Activated CD8-positive, alpha-beta memory T cell treated with anti-CD3 and anti-CD28 coated beads, Interleukin-2, amount 10 ng/mL, durations not matched to agents 7 days and 5 days (primary cell): ENCODE data around the gene SELENOS. TPM values are rescaled to one million over a fixed set of nuclear protein-coding genes. Genes with fewer than 3 reads are reported as not detected.

ENCODE experiments used
- ATAC-seq: fragments of 150-1000 bp; cut with Tn5 transposase; one replicate; pipeline ENCODE4 v1.10.0; 2021; ENCODE audit warnings: moderate library complexity
- CTCF ChIA-PET: fragments of 350-600 bp; sonication (Branson Sonifier 250); formaldehyde crosslinking; loops from one replicate; lab custom pipeline; 2021; ENCODE audit warnings: antibody characterized with exemption; lab: Charles Lee
- DNase-seq: peaks from one replicate; pipeline ENCODE4 v3.0.0-alpha.2; 2020
- H3K27ac Mint-ChIP-seq: one replicate; pipeline ENCODE4 v1.8.0; 2021; ENCODE audit warnings: mild to moderate bottlenecking, mixed read lengths
- H3K27me3 Mint-ChIP-seq: one replicate; pipeline ENCODE4 v1.8.0; 2021; ENCODE audit warnings: mixed read lengths
- H3K36me3 Mint-ChIP-seq: one replicate; pipeline ENCODE4 v1.8.0; 2021; ENCODE audit warnings: mild to moderate bottlenecking, mixed read lengths
- H3K4me1 Mint-ChIP-seq: one replicate; pipeline ENCODE4 v1.8.0; 2021; ENCODE audit warnings: mixed read lengths
- H3K4me3 Mint-ChIP-seq: one replicate; pipeline ENCODE4 v1.8.0; 2021; ENCODE audit warnings: mild to moderate bottlenecking, moderate library complexity, mixed read lengths
- H3K9me3 Mint-ChIP-seq: one replicate; pipeline ENCODE4 v1.8.0; 2022; ENCODE audit warnings: low read depth, mixed read lengths
- total RNA-seq, 2 experiments: library from RNA; stranded (reverse); gene quantifications; one replicate each; pipeline ENCODE4 v1.2.3, GENCODE V29; 2021

The SELENOS gene
- total RNA-seq, 2 experiments from 2014 or later = 33.1 to 49.0 TPM

DNA sequence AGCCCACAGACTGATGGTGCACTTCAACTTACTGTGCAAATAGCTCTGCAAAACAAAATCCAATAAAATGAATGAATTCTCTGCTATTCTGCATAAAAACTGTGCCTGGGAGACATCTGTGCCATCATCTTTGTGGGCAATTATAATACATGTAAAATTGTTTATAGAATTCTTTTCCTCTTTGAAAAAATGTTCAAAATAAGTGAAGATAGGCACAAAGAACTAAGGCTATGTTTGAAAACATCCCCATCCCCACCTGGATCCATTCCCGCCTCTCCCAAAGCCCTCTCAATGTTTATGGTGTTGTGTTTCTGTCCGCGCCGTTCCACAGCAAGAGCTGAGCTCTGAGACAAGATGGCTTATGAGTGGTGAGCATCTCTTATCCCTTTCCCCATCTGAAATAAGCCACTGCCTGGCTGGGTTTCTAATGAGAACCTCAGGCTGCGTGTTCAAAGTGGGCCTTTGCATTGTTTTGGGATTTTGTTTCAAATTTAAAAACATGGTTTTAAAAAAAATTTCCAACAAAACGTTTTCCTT, 40.1 kb upstream of the SELENOS start:
- CTCF ChIA-PET = interaction anchor here (1.7 kb wide), 1 partner anchor 29 kb away, joined by 4 read pairs; no protein-coding TSS in a partner anchor
- peaks cover 16% of the 10 kb centered on the region for H3K4me1 Mint-ChIP-seq
- H3K27me3 Mint-ChIP-seq = peaks cover 10% of the 10 kb centered on the region
- no peak overlapping the region for H3K27ac Mint-ChIP-seq
- ATAC-seq (no peak), DNase-seq (no peak)
- no peak overlapping the region for H3K4me3 Mint-ChIP-seq
- no peaks in the 10 kb centered on the region for H3K9me3 Mint-ChIP-seq
- H3K36me3 Mint-ChIP-seq = no peaks in the 10 kb centered on the region

DNA sequence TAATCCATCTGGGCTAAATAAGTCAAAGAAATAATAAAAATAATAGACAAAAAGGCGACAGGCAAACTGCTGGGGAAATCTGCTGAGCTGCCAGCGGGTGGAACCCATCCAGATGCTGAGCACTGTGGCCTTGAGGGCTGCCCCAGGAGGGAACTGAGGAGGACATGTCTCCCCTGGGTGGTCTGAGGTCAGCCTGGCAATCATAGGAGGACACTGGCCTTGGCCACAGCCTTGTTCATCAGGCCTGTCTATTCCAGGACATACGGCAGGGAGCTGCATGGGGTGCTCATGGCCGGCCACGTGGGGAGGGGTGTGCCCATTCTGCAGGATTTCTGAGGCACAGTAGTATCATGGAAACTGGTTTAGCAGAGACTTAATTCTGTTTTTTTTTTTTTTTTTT, 39.2 kb upstream of the SELENOS start:
- ATAC-seq (no peak), DNase-seq (no peak)
- Mint-ChIP-seq H3K27ac (no peak overlapping the region), H3K36me3 (no peaks in the 10 kb centered on the region), H3K9me3 (no peaks in the 10 kb centered on the region), H3K4me1 (peaks cover 16% of the 10 kb centered on the region), H3K4me3 (no peak overlapping the region), H3K27me3 (peaks cover 10% of the 10 kb centered on the region)
- CTCF ChIA-PET = interaction anchor here (0.7 kb wide), 1 partner anchor 16 kb away, joined by 3 read pairs; no protein-coding TSS in a partner anchor

GRCh38 chr15:101315736-101316135, 38.5 kb upstream of the SELENOS start:
- Mint-ChIP-seq H3K27ac (no peak overlapping the region), H3K4me1 (peaks cover 10% of the 10 kb centered on the region), H3K27me3 (peaks cover 6% of the 10 kb centered on the region), H3K36me3 (no peaks in the 10 kb centered on the region), H3K4me3 (no peak overlapping the region), H3K9me3 (no peaks in the 10 kb centered on the region)
- DNase-seq (no peak), ATAC-seq (no peak)
- CTCF ChIA-PET = interaction anchor here (0.7 kb wide), 1 partner anchor 15 kb away, joined by 3 read pairs; no protein-coding TSS in a partner anchor

DNA sequence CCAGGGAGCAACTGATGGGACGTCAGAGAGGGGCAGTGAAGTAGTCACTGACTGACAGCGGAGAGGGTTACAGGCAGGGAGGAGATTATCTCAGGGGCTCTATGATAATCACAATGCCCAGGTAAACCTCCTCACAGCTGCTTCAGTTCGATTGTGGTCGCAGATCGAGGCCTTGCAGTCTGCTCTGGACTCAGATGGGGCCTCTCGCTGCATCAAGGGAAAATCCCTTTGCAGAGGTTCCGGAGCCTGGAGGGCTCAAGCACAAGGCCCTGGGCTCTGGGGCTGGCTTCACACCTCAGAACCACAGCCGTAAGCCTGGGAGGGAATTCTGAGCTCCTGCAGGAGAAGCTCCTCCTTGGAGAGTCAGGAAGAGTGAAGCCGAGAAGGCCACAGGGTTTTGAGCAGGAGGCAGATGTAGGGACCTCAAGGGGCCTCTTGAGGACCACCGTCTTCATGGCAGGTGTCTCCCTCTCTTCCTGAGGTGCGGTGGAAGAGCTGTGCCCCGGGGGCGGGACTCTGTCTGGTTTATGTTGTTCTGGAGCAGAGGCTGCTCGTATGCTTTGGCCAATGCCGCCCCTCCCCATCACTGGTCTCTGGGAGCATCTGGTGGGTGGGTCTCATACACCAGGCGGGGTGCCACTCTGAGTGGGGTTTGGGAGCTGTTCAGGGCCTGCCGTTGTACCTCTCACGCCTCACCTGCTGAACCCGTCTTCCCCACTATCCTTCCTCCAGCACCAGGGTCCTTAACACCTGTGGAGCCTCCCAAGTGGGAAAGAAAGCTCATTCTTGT, 37.2 kb upstream of the SELENOS start:
- no peak for DNase-seq
- no peak for ATAC-seq
- Mint-ChIP-seq H3K9me3 (no peaks in the 10 kb centered on the region), H3K27me3 (peaks cover 6% of the 10 kb centered on the region), H3K36me3 (no peaks in the 10 kb centered on the region), H3K4me3 (no peak overlapping the region), H3K27ac (no peak overlapping the region), H3K4me1 (peaks cover 2% of the 10 kb centered on the region)
- CTCF ChIA-PET = interaction anchor here (1.0 kb wide), 2 partner anchors 19 to 27 kb away, joined by 3 read pairs; no protein-coding TSS in a partner anchor

GRCh38 chr15:101313041-101313761, 35.9 kb upstream of the SELENOS start:
- CTCF ChIA-PET = interaction anchor here (1.0 kb wide), 1 partner anchor 25 kb away, joined by 3 read pairs; no protein-coding TSS in a partner anchor
- Mint-ChIP-seq H3K27me3 (peaks cover 2% of the 10 kb centered on the region), H3K4me3 (no peak overlapping the region), H3K4me1 (no peaks in the 10 kb centered on the region), H3K36me3 (no peaks in the 10 kb centered on the region), H3K27ac (no peak overlapping the region), H3K9me3 (no peaks in the 10 kb centered on the region)
- DNase-seq (no peak), ATAC-seq (no peak)

DNA sequence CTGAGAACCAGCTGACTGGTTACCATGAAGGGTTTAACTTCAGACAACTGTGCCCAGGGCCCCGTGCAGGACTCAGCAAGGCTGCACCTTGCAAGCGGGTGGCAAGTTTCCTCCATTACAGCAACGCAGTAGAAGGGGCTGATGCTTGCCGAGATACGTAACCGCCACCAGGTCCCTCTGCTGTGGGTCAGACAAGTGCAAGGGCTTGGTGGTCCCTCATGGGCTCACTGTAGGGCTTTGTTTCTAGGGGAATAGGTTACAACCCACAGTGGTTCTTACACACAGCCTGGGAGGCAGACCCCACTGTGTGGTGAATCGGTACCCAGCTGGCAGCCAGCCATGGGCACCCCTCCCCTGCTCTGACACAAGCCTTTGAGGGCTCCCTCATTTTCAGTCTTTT, 33.2 kb upstream of the SELENOS start:
- no peak for ATAC-seq
- no peak for DNase-seq
- no peaks in the 10 kb centered on the region for H3K9me3 Mint-ChIP-seq
- CTCF ChIA-PET = interaction anchor here (0.8 to 1.3 kb wide), 2 partner anchors 10 to 14 kb away, joined by 3 to 4 read pairs; no protein-coding TSS in a partner anchor
- H3K36me3 Mint-ChIP-seq = no peaks in the 10 kb centered on the region
- peaks cover under 1% of the 10 kb centered on the region for H3K27me3 Mint-ChIP-seq
- H3K4me3 Mint-ChIP-seq = no peak overlapping the region
- H3K4me1 Mint-ChIP-seq = no peaks in the 10 kb centered on the region
- no peak overlapping the region for H3K27ac Mint-ChIP-seq

GRCh38 chr15:101310161-101310480, 32.8 kb upstream of the SELENOS start:
- H3K36me3 Mint-ChIP-seq = no peaks in the 10 kb centered on the region
- no peak overlapping the region for H3K27ac Mint-ChIP-seq
- no peak for DNase-seq
- H3K9me3 Mint-ChIP-seq = no peaks in the 10 kb centered on the region
- H3K27me3 Mint-ChIP-seq = no peaks in the 10 kb centered on the region
- no peak overlapping the region for H3K4me3 Mint-ChIP-seq
- CTCF ChIA-PET = interaction anchor here (0.8 to 1.3 kb wide), 2 partner anchors 11 to 14 kb away, joined by 3 to 4 read pairs; no protein-coding TSS in a partner anchor
- ATAC-seq = no peak
- no peaks in the 10 kb centered on the region for H3K4me1 Mint-ChIP-seq

GRCh38 chr15:101309436-101310160, 32.3 kb upstream of the SELENOS start:
- Mint-ChIP-seq H3K27ac (no peak overlapping the region), H3K36me3 (no peaks in the 10 kb centered on the region), H3K27me3 (no peaks in the 10 kb centered on the region), H3K4me3 (no peak overlapping the region), H3K9me3 (no peaks in the 10 kb centered on the region), H3K4me1 (no peaks in the 10 kb centered on the region)
- CTCF ChIA-PET = interaction anchor here (0.8 to 1.3 kb wide), 2 partner anchors 11 to 13 kb away, joined by 3 to 4 read pairs; no protein-coding TSS in a partner anchor
- DNase-seq (no peak), ATAC-seq (no peak)

DNA sequence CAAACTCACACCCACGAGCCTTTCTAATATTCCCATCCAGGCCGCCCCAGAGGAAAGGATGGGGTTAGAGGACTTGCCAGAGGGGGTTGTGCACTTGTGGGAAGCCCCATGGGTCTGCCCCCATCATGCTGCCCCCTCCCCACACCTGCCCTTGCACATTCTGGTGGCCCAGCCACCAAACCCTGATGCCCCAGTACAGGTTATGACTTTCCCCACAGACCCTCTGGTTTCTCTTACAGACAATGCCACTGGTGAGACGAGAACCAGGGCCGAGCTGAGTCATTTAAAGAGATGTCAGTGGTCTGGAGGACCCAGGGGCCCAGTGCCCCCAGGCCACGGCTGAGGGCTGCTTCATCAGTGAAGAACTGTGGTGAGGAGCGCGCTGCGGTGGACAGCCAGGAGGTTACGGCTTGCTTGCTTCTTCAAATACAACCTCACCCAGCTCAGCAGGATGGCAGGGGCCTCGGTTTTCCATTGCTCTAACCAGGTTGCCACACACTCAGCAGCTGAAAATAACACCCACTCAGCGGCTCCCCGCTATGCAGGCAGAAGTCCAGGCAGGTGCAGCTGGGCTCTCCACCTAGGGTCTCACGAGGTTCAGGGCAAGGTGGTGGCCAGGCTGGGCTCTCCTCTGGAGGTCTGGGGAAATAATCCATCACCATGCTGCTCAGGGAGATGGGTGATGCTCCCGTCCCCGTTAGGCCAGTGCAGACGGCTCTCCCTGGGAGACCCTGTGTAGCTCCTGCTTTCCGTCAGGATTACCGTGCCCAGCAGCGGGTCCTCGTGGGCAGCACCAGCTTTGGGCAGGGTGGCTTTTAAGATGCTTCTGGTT, 31.5 kb upstream of the SELENOS start:
- no peak overlapping the region for H3K27ac Mint-ChIP-seq
- no peaks in the 10 kb centered on the region for H3K9me3 Mint-ChIP-seq
- ATAC-seq = peak; percentile 27
- H3K36me3 Mint-ChIP-seq = no peaks in the 10 kb centered on the region
- no peak overlapping the region for H3K4me3 Mint-ChIP-seq
- CTCF ChIA-PET = interaction anchor here (2.2 kb wide), 1 partner anchor 12 kb away, joined by 5 read pairs; no protein-coding TSS in a partner anchor
- no peaks in the 10 kb centered on the region for H3K27me3 Mint-ChIP-seq
- DNase-seq = no peak
- H3K4me1 Mint-ChIP-seq = no peaks in the 10 kb centered on the region

- Mint-ChIP-seq H3K36me3 (no peaks in the 10 kb centered on the region), H3K4me3 (no peak overlapping the region), H3K27me3 (no peaks in the 10 kb centered on the region), H3K27ac (no peak overlapping the region), H3K4me1 (no peaks in the 10 kb centered on the region), H3K9me3 (no peaks in the 10 kb centered on the region)
- ATAC-seq (no peak), DNase-seq (no peak)
- CTCF ChIA-PET = interaction anchor here (2.2 kb wide), 1 partner anchor 13 kb away, joined by 5 read pairs; no protein-coding TSS in a partner anchor
Observed at GRCh38 chr15:101307897-101308603, 30.8 kb upstream of the SELENOS start.

- ATAC-seq (no peak), DNase-seq (no peak)
- H3K27ac Mint-ChIP-seq = no peak overlapping the region
- no peaks in the 10 kb centered on the region for H3K27me3 Mint-ChIP-seq
- H3K9me3 Mint-ChIP-seq = no peaks in the 10 kb centered on the region
- CTCF ChIA-PET = interaction anchor here (0.9 to 2.2 kb wide), 3 partner anchors 14 to 195 kb away, joined by 3 to 5 read pairs (median 4); no protein-coding TSS in a partner anchor
- no peaks in the 10 kb centered on the region for H3K36me3 Mint-ChIP-seq
- no peaks in the 10 kb centered on the region for H3K4me1 Mint-ChIP-seq
- no peak overlapping the region for H3K4me3 Mint-ChIP-seq
Observed at GRCh38 chr15:101307048-101307896, 30.0 kb upstream of the SELENOS start.
